H9 (cell line): ENCODE measurements around the gene CEMIP. TPM values are rescaled to one million over a fixed set of nuclear protein-coding genes. Genes with fewer than 3 reads are reported as not detected.

Experiments used
- DNase-seq: peaks from one replicate; pipeline ENCODE4 v3.0.0-alpha.2; 2017
- H2AFZ ChIP-seq: one replicate; pipeline ENCODE4 v1.6.1; 2013; ENCODE audit warnings: mild to moderate bottlenecking, low read length, control low read depth, moderate library complexity
- H2AK5ac ChIP-seq: 2 replicates; pipeline ENCODE4 v1.6.1; 2013; ENCODE audit warnings: low read length, control low read depth, mixed read lengths; ENCODE audit not compliant: insufficient read length
- H2BK120ac ChIP-seq: one replicate; pipeline ENCODE4 v1.6.1; 2013; ENCODE audit warnings: low read depth, mild to moderate bottlenecking, low read length, control low read depth, inconsistent platforms; ENCODE audit not compliant: poor library complexity, severe bottlenecking
- H2BK12ac ChIP-seq: 2 replicates; pipeline ENCODE4 v1.6.1; 2013; ENCODE audit warnings: low read length, control low read depth, mixed read lengths, low read depth; ENCODE audit not compliant: insufficient read length
- H2BK15ac ChIP-seq: 2 replicates; pipeline ENCODE4 v1.6.1; 2013; ENCODE audit warnings: low read depth, low read length, control low read depth
- H2BK20ac ChIP-seq: one replicate; pipeline ENCODE4 v1.6.1; 2013; ENCODE audit warnings: low read depth, mild to moderate bottlenecking, low read length, control low read depth, inconsistent platforms; ENCODE audit not compliant: poor library complexity, severe bottlenecking
- H2BK5ac ChIP-seq: 2 replicates; pipeline ENCODE4 v1.6.1; 2013; ENCODE audit warnings: low read length, control low read depth, mixed read lengths; ENCODE audit not compliant: insufficient read length
- H3K14ac ChIP-seq: 2 replicates; pipeline ENCODE4 v1.6.1; 2013; ENCODE audit warnings: low read length, control low read depth; ENCODE audit not compliant: insufficient read depth
- H3K18ac ChIP-seq: 2 replicates; pipeline ENCODE4 v1.6.1; 2013; ENCODE audit warnings: low read depth, mild to moderate bottlenecking, mixed read lengths, low read length, control low read depth; ENCODE audit not compliant: insufficient read length
- H3K23ac ChIP-seq: 2 replicates; pipeline ENCODE4 v1.6.1; 2013; ENCODE audit warnings: low read length, control low read depth, mixed read lengths, low read depth; ENCODE audit not compliant: insufficient read length
- H3K23me2 ChIP-seq: 2 replicates; pipeline ENCODE4 v1.6.1; 2013; ENCODE audit warnings: low read depth, mild to moderate bottlenecking, mixed read lengths, low read length, control low read depth; ENCODE audit not compliant: insufficient read length, poor library complexity, severe bottlenecking
- H3K27ac ChIP-seq: 2 replicates; pipeline ENCODE4 v1.5.1; 2013; ENCODE audit warnings: low read length, control low read depth, mixed read lengths, low read depth; ENCODE audit not compliant: insufficient read length
- H3K27me3 ChIP-seq: 2 replicates; pipeline ENCODE4 v1.6.1; 2013; ENCODE audit warnings: low read length, control low read depth, inconsistent platforms; ENCODE audit not compliant: insufficient read depth
- H3K4ac ChIP-seq: 2 replicates; pipeline ENCODE4 v1.6.1; 2013; ENCODE audit warnings: low read depth, mild to moderate bottlenecking, control low read depth, inconsistent platforms, low read length, moderate library complexity
- H3K4me1 ChIP-seq: 2 replicates; pipeline ENCODE4 v1.6.1; 2013; ENCODE audit warnings: low read length, control low read depth, inconsistent platforms; ENCODE audit not compliant: insufficient read depth
- H3K4me2 ChIP-seq: 2 replicates; pipeline ENCODE4 v1.6.1; 2013; ENCODE audit warnings: low read length, control low read depth, mixed read lengths; ENCODE audit not compliant: insufficient read length, insufficient read depth
- H3K56ac ChIP-seq: 2 replicates; pipeline ENCODE4 v1.6.1; 2013; ENCODE audit warnings: low read depth, mild to moderate bottlenecking, mixed read lengths, low read length, control low read depth; ENCODE audit not compliant: insufficient read length
- H3K79me1 ChIP-seq: 2 replicates; pipeline ENCODE4 v1.6.1; 2013; ENCODE audit warnings: low read depth, mild to moderate bottlenecking, moderate library complexity, low read length, control low read depth, inconsistent platforms; ENCODE audit not compliant: insufficient read depth, poor library complexity, severe bottlenecking
- H3K79me2 ChIP-seq: 2 replicates; pipeline ENCODE4 v1.6.1; 2013; ENCODE audit warnings: low read length, control low read depth, inconsistent platforms; ENCODE audit not compliant: insufficient read depth
- H3K9ac ChIP-seq: 2 replicates; pipeline ENCODE4 v1.6.1; 2013; ENCODE audit warnings: low read length, control low read depth, mixed read lengths; ENCODE audit not compliant: insufficient read length; ENCODE audit errors: extremely low read depth
- H3K9me3 ChIP-seq: one replicate; pipeline ENCODE4 v1.6.1; 2013; ENCODE audit warnings: low read depth, low read length, inconsistent platforms; ENCODE audit not compliant: control insufficient read depth
- H3T11ph ChIP-seq: one replicate; pipeline ENCODE4 v1.6.1; 2013; ENCODE audit warnings: mild to moderate bottlenecking, low read length, control low read depth, inconsistent platforms
- H4K20me1 ChIP-seq: one replicate; pipeline ENCODE4 v1.6.1; 2013; ENCODE audit not compliant: control insufficient read depth, insufficient read length, insufficient read depth
- H4K5ac ChIP-seq: 2 replicates; pipeline ENCODE4 v1.6.1; 2013; ENCODE audit warnings: low read depth, mild to moderate bottlenecking, mixed read lengths, low read length, control low read depth; ENCODE audit not compliant: insufficient read length
- H4K8ac ChIP-seq: replicated peaks from 2 replicates; pipeline ENCODE4 v1.6.1; 2013; ENCODE audit warnings: low read length, control low read depth, mixed read lengths, low read depth; ENCODE audit not compliant: insufficient read length
- H4K91ac ChIP-seq: 2 replicates; pipeline ENCODE4 v1.6.1; 2013; ENCODE audit warnings: low read depth, mild to moderate bottlenecking, moderate library complexity, mixed read lengths, low read length, control low read depth; ENCODE audit not compliant: insufficient read length
- H3K27ac Mint-ChIP-seq, 3 experiments: 2 replicates in 2 of 3; 3 replicates in 1 of 3; pipeline ENCODE4 v1.8.0; 2020 to 2021; ENCODE audit warnings: mixed read lengths in 3 of 3, mild to moderate bottlenecking in 1 of 3, moderate library complexity in 1 of 3
- H3K27me3 Mint-ChIP-seq: 2 replicates; pipeline ENCODE4 v1.8.0; 2021; ENCODE audit warnings: low read depth, mild to moderate bottlenecking, moderate library complexity, mixed read lengths
- H3K36me3 Mint-ChIP-seq, 3 experiments: 2 replicates in 2 of 3; 3 replicates in 1 of 3; pipeline ENCODE4 v1.8.0; 2020 to 2021; ENCODE audit warnings: low read depth in 3 of 3, mixed read lengths in 3 of 3; ENCODE audit not compliant: insufficient read depth in 1 of 3
- H3K4me1 Mint-ChIP-seq, 2 experiments: 2 replicates each; pipeline ENCODE4 v1.8.0; 2020; ENCODE audit warnings: mixed read lengths in 2 of 2
- H3K4me3 Mint-ChIP-seq, 2 experiments: 2 replicates in 1 of 2; 3 replicates in 1 of 2; pipeline ENCODE4 v1.8.0; 2020 to 2021; ENCODE audit warnings: mild to moderate bottlenecking in 2 of 2, mixed read lengths in 2 of 2, moderate library complexity in 1 of 2
- H3K9me3 Mint-ChIP-seq, 2 experiments: 2 replicates in 1 of 2; 3 replicates in 1 of 2; pipeline ENCODE4 v1.8.0; 2020; ENCODE audit warnings: mild to moderate bottlenecking in 2 of 2, mixed read lengths in 2 of 2, moderate library complexity in 1 of 2
- CTCF ChIP-seq: fragments of 200-600 bp; sonication (generic); conservative IDR thresholded peaks from 3 replicates; pipeline ENCODE4 v1.8.0; 2021; ENCODE audit warnings: antibody characterized with exemption, mild to moderate bottlenecking
- WGBS: extraction: QIAGEN DNeasy Blood & Tissue Kit; methylation state at CpG from one replicate; pipeline ENCODE4 v1.1.7; 2013; ENCODE audit warnings: missing lambda C conversion rate, low lambda C conversion rate, mixed read lengths; ENCODE audit not compliant: insufficient read length; ENCODE audit errors: extremely low coverage; 5-methylcytosine and 5-hydroxymethylcytosine counted together
- total RNA-seq: library from RNA; stranded (reverse); gene quantifications from 2 replicates; pipeline ENCODE4 v1.2.1, GENCODE V29; 2021

The CEMIP gene
- total RNA-seq, 1 experiment from 2014 or later, result 0.09 TPM

GRCh38 chr15:80989081-80989517 lies 209.9 kb downstream of the CEMIP start:
- Histone ChIP-seq H3K4me1 (peaks cover 2% of the 10 kb centered on the region; the same call in 1 of the 2 replicates), H2BK12ac (no peak overlapping the region), H2BK120ac (no peak overlapping the region), H4K20me1 (no peaks in the 10 kb centered on the region), H3K9ac (peak overlapping the region; percentile 99), H3K79me2 (peaks cover 37% of the 10 kb centered on the region), H3K18ac (peak overlapping the region; percentile 67), H3K27me3 (no peaks in the 10 kb centered on the region), H3K23ac (peak overlapping the region; percentile 65), H3K27ac (no peak overlapping the region), H2BK20ac (no peak overlapping the region), H4K5ac (peak overlapping the region; percentile 49), H3K56ac (peak overlapping the region; percentile 5), H2AK5ac (no peak overlapping the region), H3K4me2 (peak overlapping the region; percentile 100), H2BK15ac (no peak overlapping the region), H3K14ac (peak overlapping the region; percentile 91), H3K79me1 (peaks cover 12% of the 10 kb centered on the region), H2BK5ac (peak overlapping the region; percentile 3), H3T11ph (no peak overlapping the region), H4K91ac (peak overlapping the region; percentile 55), H3K9me3 (no peaks in the 10 kb centered on the region), H3K23me2 (peaks cover 8% of the 10 kb centered on the region), H4K8ac (peak overlapping the region; percentile 94), H2AFZ (no peak overlapping the region), H3K4ac (no peak overlapping the region)
- H3K4me1 Mint-ChIP-seq, result peaks cover 34 to 43% of the 10 kb centered on the region in 2 experiments
- peak overlapping the region; percentile 93 to 99 (median 98); a peak in 6 of 7 replicates for H3K27ac Mint-ChIP-seq
- TF ChIP-seq CTCF, result no peak
- H3K27me3 Mint-ChIP-seq, result no peaks in the 10 kb centered on the region
- H3K9me3 Mint-ChIP-seq, result no peaks in the 10 kb centered on the region
- H3K36me3 Mint-ChIP-seq, result peaks cover 0 to 9% (median 2%) of the 10 kb centered on the region in 3 experiments; a peak in 5 of 7 replicates
- H3K4me3 Mint-ChIP-seq, result peak overlapping the region; percentile 98 to 100
- no peak for DNase-seq
- no CpG with 5 or more reads among the region's 7 CpGs for WGBS
